ENCODE results near the gene S1PR4. TPM values are rescaled to one million over a fixed set of nuclear protein-coding genes. Genes with fewer than 3 reads are reported as not detected.

The S1PR4 gene
- total RNA-seq, 4 donors from 2014 or later, result 0.53 to 4.2 (median 1.9) TPM

DNA sequence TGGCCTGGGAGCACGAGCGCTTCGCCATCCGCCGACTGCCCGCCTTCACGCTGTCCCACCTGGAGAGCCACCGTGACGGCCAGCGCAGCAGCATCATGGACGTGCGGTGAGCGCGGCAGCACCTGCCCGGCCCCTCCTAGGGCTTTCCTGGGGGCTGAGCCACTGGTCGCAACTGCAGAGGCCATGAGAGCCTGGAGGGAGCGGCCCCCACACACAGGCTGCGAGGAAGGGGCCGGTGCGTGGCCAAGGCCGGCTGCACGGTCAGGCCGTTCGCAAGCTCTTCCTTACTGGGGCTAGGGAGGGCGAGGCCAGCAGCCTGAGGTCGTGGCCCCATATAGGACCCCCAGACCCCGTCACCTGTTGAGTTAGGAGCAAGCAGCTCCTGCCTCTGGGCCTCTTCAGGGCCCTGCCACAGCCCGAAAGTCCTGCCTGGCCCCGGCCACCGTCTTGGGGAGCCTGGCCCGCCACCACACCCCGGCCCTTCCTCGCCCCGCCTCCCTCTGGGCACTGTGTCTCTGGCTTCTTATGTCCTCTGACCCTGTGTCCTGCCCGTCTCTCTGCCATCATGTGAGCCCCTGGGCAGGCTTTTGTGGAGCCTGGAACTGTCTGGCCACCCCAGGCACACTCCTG lies 26.2 kb downstream of the S1PR4 start:
- intact Hi-C loops (cut with DNase I), result no loop called here
- Histone ChIP-seq H3K36me3 (peaks cover 23 to 94% (median 35%) of the 10 kb centered on the region in 3 donors), H3K9me3 (no peaks in the 10 kb centered on the region), H3K27ac (no peak overlapping the region), H3K4me1 (no peaks in the 10 kb centered on the region), H3K4me3 (no peak overlapping the region), H3K27me3 (no peaks in the 10 kb centered on the region)
- WGBS, 2 donors, result 80 to 96% methylated on average over 1 to 5 of the region's 35 CpGs
- DNase-seq, result no peak
- TF ChIP-seq CTCF (IDR thresholded peaks at IDR 0.05), result no peak
- TF ChIP-seq POLR2A (IDR thresholded peaks at IDR 0.05), result no peak

- 91 to 93% methylated on average over 9 to 10 of the region's 28 CpGs for WGBS, 2 donors
- no peak for DNase-seq
- H3K36me3 ChIP-seq, result peaks cover 23 to 77% (median 35%) of the 10 kb centered on the region in 3 donors
- TF ChIP-seq CTCF (IDR thresholded peaks at IDR 0.05) (no peak), POLR2A (IDR thresholded peaks at IDR 0.05) (no peak)
- no peaks in the 10 kb centered on the region for H3K4me1 ChIP-seq
- no peak overlapping the region for H3K4me3 ChIP-seq
- no peaks in the 10 kb centered on the region for H3K27me3 ChIP-seq
- intact Hi-C loops (cut with DNase I), result no loop called here
- no peak overlapping the region for H3K27ac ChIP-seq
- no peaks in the 10 kb centered on the region for H3K9me3 ChIP-seq
Observed at GRCh38 chr19:3206216-3206953, 27.8 kb downstream of the S1PR4 start.

GRCh38 chr19:3207461-3208242 lies 29.1 kb downstream of the S1PR4 start:
- intact Hi-C loops (cut with DNase I), result no loop called here
- no peak for DNase-seq
- TF ChIP-seq POLR2A (IDR thresholded peaks at IDR 0.05) (no peak), CTCF (IDR thresholded peaks at IDR 0.05) (no peak)
- WGBS, 2 donors, result 80 to 94% methylated on average over 2 to 8 of the region's 43 CpGs
- Histone ChIP-seq H3K4me1 (no peaks in the 10 kb centered on the region), H3K27ac (no peak overlapping the region), H3K36me3 (peaks cover 23 to 65% (median 35%) of the 10 kb centered on the region in 3 donors), H3K27me3 (no peaks in the 10 kb centered on the region), H3K9me3 (no peaks in the 10 kb centered on the region), H3K4me3 (no peak overlapping the region)

- Histone ChIP-seq H3K27ac (no peak overlapping the region), H3K36me3 (peaks cover 23 to 58% (median 33%) of the 10 kb centered on the region in 3 donors), H3K9me3 (no peaks in the 10 kb centered on the region), H3K27me3 (no peaks in the 10 kb centered on the region), H3K4me1 (no peaks in the 10 kb centered on the region), H3K4me3 (no peak overlapping the region)
- WGBS, 2 donors, result 81 to 83% methylated on average over 6 to 10 of the region's 33 CpGs
- TF ChIP-seq CTCF (IDR thresholded peaks at IDR 0.05), result no peak
- no peak for TF ChIP-seq POLR2A (IDR thresholded peaks at IDR 0.05)
- DNase-seq, result no peak
- intact Hi-C loops (cut with DNase I), result no loop called here
Observed at GRCh38 chr19:3208317-3209207, 30.0 kb downstream of the S1PR4 start.
